ENCODE data around the gene ENTHD1. TPM values are rescaled to one million over a fixed set of nuclear protein-coding genes. Genes with fewer than 3 reads are reported as not detected.

Gene ENTHD1
- total RNA-seq, 1 donor = not detected

GRCh38 chr22:39927544-39927943 is 34.0 kb upstream of the ENTHD1 start:
- H3K4me1 ChIP-seq (ENCODE audit: insufficient read depth, low read length) = no peaks in the 10 kb centered on the region
- no peak overlapping the region for H3K4me3 ChIP-seq (ENCODE audit: insufficient read depth, low read length)
- H3K27me3 ChIP-seq (ENCODE audit: insufficient read depth, low read length) = peaks cover 31% of the 10 kb centered on the region
- no peaks in the 10 kb centered on the region for H3K36me3 ChIP-seq (ENCODE audit: insufficient read depth, low read length)
- DNase-seq (ENCODE audit: insufficient read length, low spot score, missing footprints) = no peak
- H3K79me2 ChIP-seq (ENCODE audit: insufficient read depth, low read length) = no peaks in the 10 kb centered on the region
- H2AFZ ChIP-seq (ENCODE audit: low read length) = no peak overlapping the region
- no peak overlapping the region for H3K27ac ChIP-seq (ENCODE audit: low read depth, low read length)
- no peaks in the 10 kb centered on the region for H3K9me3 ChIP-seq (ENCODE audit: low read depth, low read length)
- no peak for TF ChIP-seq CTCF (IDR thresholded peaks at IDR 0.05; ENCODE audit: extremely low read depth, low read depth, low read length)
- no peaks in the 10 kb centered on the region for H4K20me1 ChIP-seq (ENCODE audit: insufficient read depth, low read length)
- H3K4me2 ChIP-seq (ENCODE audit: insufficient read depth, low read length) = no peak overlapping the region

GRCh38 chr22:39926753-39927152 is 33.2 kb upstream of the ENTHD1 start:
- Histone ChIP-seq H4K20me1 (ENCODE audit: insufficient read depth, low read length) (no peaks in the 10 kb centered on the region), H3K4me1 (ENCODE audit: insufficient read depth, low read length) (no peaks in the 10 kb centered on the region), H3K4me3 (ENCODE audit: insufficient read depth, low read length) (no peak overlapping the region), H2AFZ (ENCODE audit: low read length) (no peak overlapping the region), H3K27me3 (ENCODE audit: insufficient read depth, low read length) (peaks cover 31% of the 10 kb centered on the region), H3K27ac (ENCODE audit: low read depth, low read length) (no peak overlapping the region), H3K79me2 (ENCODE audit: insufficient read depth, low read length) (no peaks in the 10 kb centered on the region), H3K9me3 (ENCODE audit: low read depth, low read length) (no peaks in the 10 kb centered on the region), H3K4me2 (ENCODE audit: insufficient read depth, low read length) (no peak overlapping the region), H3K36me3 (ENCODE audit: insufficient read depth, low read length) (no peaks in the 10 kb centered on the region)
- TF ChIP-seq CTCF (IDR thresholded peaks at IDR 0.05; ENCODE audit: extremely low read depth, low read depth, low read length) = no peak
- DNase-seq (ENCODE audit: insufficient read length, low spot score, missing footprints) = no peak

- H3K27me3 ChIP-seq (ENCODE audit: insufficient read depth, low read length) = peaks cover 29% of the 10 kb centered on the region
- no peak overlapping the region for H2AFZ ChIP-seq (ENCODE audit: low read length)
- no peak overlapping the region for H3K27ac ChIP-seq (ENCODE audit: low read depth, low read length)
- TF ChIP-seq CTCF (IDR thresholded peaks at IDR 0.05; ENCODE audit: extremely low read depth, low read depth, low read length) = no peak
- no peaks in the 10 kb centered on the region for H3K36me3 ChIP-seq (ENCODE audit: insufficient read depth, low read length)
- no peaks in the 10 kb centered on the region for H3K79me2 ChIP-seq (ENCODE audit: insufficient read depth, low read length)
- no peaks in the 10 kb centered on the region for H4K20me1 ChIP-seq (ENCODE audit: insufficient read depth, low read length)
- H3K4me3 ChIP-seq (ENCODE audit: insufficient read depth, low read length) = no peak overlapping the region
- H3K4me1 ChIP-seq (ENCODE audit: insufficient read depth, low read length) = no peaks in the 10 kb centered on the region
- H3K9me3 ChIP-seq (ENCODE audit: low read depth, low read length) = no peaks in the 10 kb centered on the region
- no peak for DNase-seq (ENCODE audit: insufficient read length, low spot score, missing footprints)
- H3K4me2 ChIP-seq (ENCODE audit: insufficient read depth, low read length) = no peak overlapping the region
These were observed 32.5 kb upstream of the ENTHD1 start for GRCh38 chr22:39925909-39926679.

GRCh38 chr22:39925273-39925672 is 31.7 kb upstream of the ENTHD1 start:
- no peaks in the 10 kb centered on the region for H3K4me1 ChIP-seq (ENCODE audit: insufficient read depth, low read length)
- H3K27ac ChIP-seq (ENCODE audit: low read depth, low read length) = no peak overlapping the region
- H4K20me1 ChIP-seq (ENCODE audit: insufficient read depth, low read length) = no peaks in the 10 kb centered on the region
- no peak for DNase-seq (ENCODE audit: insufficient read length, low spot score, missing footprints)
- peaks cover 23% of the 10 kb centered on the region for H3K27me3 ChIP-seq (ENCODE audit: insufficient read depth, low read length)
- no peaks in the 10 kb centered on the region for H3K36me3 ChIP-seq (ENCODE audit: insufficient read depth, low read length)
- no peak for TF ChIP-seq CTCF (IDR thresholded peaks at IDR 0.05; ENCODE audit: extremely low read depth, low read depth, low read length)
- H3K9me3 ChIP-seq (ENCODE audit: low read depth, low read length) = no peaks in the 10 kb centered on the region
- no peaks in the 10 kb centered on the region for H3K79me2 ChIP-seq (ENCODE audit: insufficient read depth, low read length)
- no peak overlapping the region for H2AFZ ChIP-seq (ENCODE audit: low read length)
- no peak overlapping the region for H3K4me2 ChIP-seq (ENCODE audit: insufficient read depth, low read length)
- H3K4me3 ChIP-seq (ENCODE audit: insufficient read depth, low read length) = no peak overlapping the region
